Trophoblast cell (in vitro differentiated cells and primary cell): ENCODE measurements around the gene FOXJ3.

Experiments used
- DNase-seq, 2 donors: peaks; one replicate each; pipeline ENCODE4 v3.0.0-alpha.2; 2016
- H2AFZ ChIP-seq: 2 replicates; pipeline ENCODE4 v1.6.1; 2013; ENCODE audit warnings: low read length, moderate library complexity, mild to moderate bottlenecking; ENCODE audit not compliant: insufficient read depth, poor library complexity
- H2AK5ac ChIP-seq: 2 replicates; pipeline ENCODE4 v1.6.1; 2013; ENCODE audit warnings: mild to moderate bottlenecking, low read length
- H2BK120ac ChIP-seq: 2 replicates; pipeline ENCODE4 v1.6.1; 2013; ENCODE audit warnings: low read length, mild to moderate bottlenecking, moderate library complexity; ENCODE audit not compliant: insufficient read depth, poor library complexity
- H2BK12ac ChIP-seq: 2 replicates; pipeline ENCODE4 v1.6.1; 2013; ENCODE audit warnings: mild to moderate bottlenecking, low read length, moderate library complexity
- H2BK5ac ChIP-seq: 2 replicates; pipeline ENCODE4 v1.6.1; 2013; ENCODE audit warnings: low read length, low read depth, moderate library complexity, mild to moderate bottlenecking; ENCODE audit not compliant: poor library complexity
- H3K14ac ChIP-seq: 2 replicates; pipeline ENCODE4 v1.6.1; 2013; ENCODE audit warnings: mild to moderate bottlenecking, low read length
- H3K18ac ChIP-seq: 2 replicates; pipeline ENCODE4 v1.6.1; 2013; ENCODE audit warnings: mild to moderate bottlenecking, low read length
- H3K23ac ChIP-seq: 2 replicates; pipeline ENCODE4 v1.6.1; 2013; ENCODE audit warnings: low read length
- H3K27ac ChIP-seq: 2 replicates; pipeline ENCODE4 v1.5.1; 2013; ENCODE audit warnings: low read depth, mild to moderate bottlenecking, inconsistent platforms, low read length, moderate library complexity
- H3K27me3 ChIP-seq: 2 replicates; pipeline ENCODE4 v1.6.1; 2013; ENCODE audit warnings: inconsistent platforms, mild to moderate bottlenecking, low read length, moderate library complexity; ENCODE audit not compliant: insufficient read depth
- H3K36me3 ChIP-seq, 2 experiments: 1 replicate in 1 of 2; 2 replicates in 1 of 2; pipeline ENCODE4 v1.6.1; 2013; ENCODE audit warnings: low read length in 2 of 2, mild to moderate bottlenecking in 2 of 2, moderate library complexity in 1 of 2; ENCODE audit not compliant: insufficient read depth in 2 of 2, control insufficient read depth in 1 of 2
- H3K4ac ChIP-seq: 2 replicates; pipeline ENCODE4 v1.6.1; 2013; ENCODE audit warnings: low read depth, mild to moderate bottlenecking, low read length, moderate library complexity
- H3K4me1 ChIP-seq, 2 experiments: 1 replicate in 1 of 2; 2 replicates in 1 of 2; pipeline ENCODE4 v1.6.1; 2013; ENCODE audit warnings: low read length in 2 of 2, mild to moderate bottlenecking in 2 of 2, moderate library complexity in 1 of 2; ENCODE audit not compliant: insufficient read depth in 2 of 2, control insufficient read depth in 1 of 2
- H3K4me2 ChIP-seq: 2 replicates; pipeline ENCODE4 v1.6.1; 2013; ENCODE audit warnings: inconsistent platforms, mild to moderate bottlenecking, low read length, moderate library complexity
- H3K4me3 ChIP-seq: 2 replicates; pipeline ENCODE4 v1.5.1; 2013; ENCODE audit warnings: mild to moderate bottlenecking, low read depth, low read length, inconsistent platforms
- H3K79me1 ChIP-seq: one replicate; pipeline ENCODE4 v1.6.1; 2013; ENCODE audit warnings: low read length
- H3K79me2 ChIP-seq: 2 replicates; pipeline ENCODE4 v1.6.1; 2013; ENCODE audit warnings: low read length, mild to moderate bottlenecking; ENCODE audit not compliant: control insufficient read depth, insufficient read depth, poor library complexity
- H3K9ac ChIP-seq: 2 replicates; pipeline ENCODE4 v1.6.1; 2013; ENCODE audit warnings: mild to moderate bottlenecking, low read length
- H3K9me3 ChIP-seq: 2 replicates; pipeline ENCODE4 v1.6.1; 2013; ENCODE audit warnings: low read depth, mild to moderate bottlenecking, control low read depth, inconsistent platforms, low read length; ENCODE audit not compliant: insufficient read depth
- H4K12ac ChIP-seq: 2 replicates; pipeline ENCODE4 v1.6.1; 2013; ENCODE audit warnings: low read depth, mild to moderate bottlenecking, low read length, moderate library complexity
- H4K8ac ChIP-seq: 2 replicates; pipeline ENCODE4 v1.6.1; 2013; ENCODE audit warnings: low read depth, mild to moderate bottlenecking, low read length, moderate library complexity
- H4K91ac ChIP-seq: one replicate; pipeline ENCODE4 v1.6.1; 2013; ENCODE audit warnings: low read depth, mild to moderate bottlenecking, low read length, moderate library complexity
- WGBS: extraction: QIAGEN DNeasy Blood & Tissue Kit; methylation state at CpG from one replicate; pipeline ENCODE4 v1.1.7; 2013; ENCODE audit warnings: missing lambda C conversion rate; ENCODE audit not compliant: insufficient read length, insufficient coverage; ENCODE audit errors: extremely low coverage; 5-methylcytosine and 5-hydroxymethylcytosine counted together

FOXJ3 gene

GRCh38 chr1:42162181-42162580 is 172.9 kb downstream of the FOXJ3 start:
- no peak overlapping the region for H2AFZ ChIP-seq
- no peak overlapping the region for H2BK120ac ChIP-seq
- no peak overlapping the region for H2BK5ac ChIP-seq
- H3K14ac ChIP-seq: no peak overlapping the region
- no peak overlapping the region for H3K23ac ChIP-seq
- H3K4me3 ChIP-seq: no peak overlapping the region
- no CpG with 5 or more reads among the region's 5 CpGs for WGBS
- H3K79me1 ChIP-seq: no peaks in the 10 kb centered on the region
- no peaks in the 10 kb centered on the region for H3K79me2 ChIP-seq
- no peak overlapping the region for H3K4ac ChIP-seq
- H4K8ac ChIP-seq: no peak overlapping the region
- no peaks in the 10 kb centered on the region for H3K36me3 ChIP-seq
- no peak overlapping the region for H4K12ac ChIP-seq
- no peak overlapping the region for H3K18ac ChIP-seq
- no peaks in the 10 kb centered on the region for H3K27me3 ChIP-seq
- no peak overlapping the region for H3K9ac ChIP-seq
- DNase-seq: no peak
- no peak overlapping the region for H3K4me2 ChIP-seq
- peaks cover 18% of the 10 kb centered on the region in 2 experiments for H3K4me1 ChIP-seq
- no peak overlapping the region for H4K91ac ChIP-seq
- H3K27ac ChIP-seq: no peak overlapping the region
- H2AK5ac ChIP-seq: no peak overlapping the region
- H2BK12ac ChIP-seq: no peak overlapping the region
- H3K9me3 ChIP-seq: peaks cover 6% of the 10 kb centered on the region

GRCh38 chr1:42158189-42158588 is 176.8 kb downstream of the FOXJ3 start:
- no peaks in the 10 kb centered on the region for H3K4me1 ChIP-seq
- WGBS: no CpG with 5 or more reads among the region's 2 CpGs
- H2BK12ac ChIP-seq: no peak overlapping the region

GRCh38 chr1:42157667-42158066 is 177.4 kb downstream of the FOXJ3 start:
- Histone ChIP-seq H4K12ac (no peak overlapping the region), H3K79me1 (no peaks in the 10 kb centered on the region), H3K4me1 (no peaks in the 10 kb centered on the region), H3K79me2 (no peaks in the 10 kb centered on the region), H3K14ac (no peak overlapping the region), H3K36me3 (no peaks in the 10 kb centered on the region), H2AFZ (no peak overlapping the region), H3K18ac (no peak overlapping the region), H3K4me3 (no peak overlapping the region), H2BK12ac (no peak overlapping the region), H3K9me3 (no peaks in the 10 kb centered on the region), H3K23ac (no peak overlapping the region), H2AK5ac (no peak overlapping the region), H3K27ac (no peak overlapping the region), H3K4me2 (no peak overlapping the region), H3K9ac (no peak overlapping the region), H4K8ac (no peak overlapping the region), H2BK120ac (no peak overlapping the region), H2BK5ac (no peak overlapping the region), H4K91ac (no peak overlapping the region), H3K4ac (no peak overlapping the region), H3K27me3 (no peaks in the 10 kb centered on the region)
- DNase-seq: no peak
- WGBS: no CpG with 5 or more reads among the region's 7 CpGs

More at GRCh38 chr1:42158189-42158588, 176.8 kb downstream of the FOXJ3 start:
- no peaks in the 10 kb centered on the region for H3K36me3 ChIP-seq
- no peak overlapping the region for H2BK5ac ChIP-seq
- no peak overlapping the region for H3K18ac ChIP-seq
- H3K79me1 ChIP-seq: no peaks in the 10 kb centered on the region
- no peak overlapping the region for H2BK120ac ChIP-seq
- H3K23ac ChIP-seq: no peak overlapping the region
- no peaks in the 10 kb centered on the region for H3K9me3 ChIP-seq
- H3K4ac ChIP-seq: no peak overlapping the region
- H3K9ac ChIP-seq: no peak overlapping the region
- no peak overlapping the region for H2AFZ ChIP-seq
- no peak overlapping the region for H2AK5ac ChIP-seq
- no peak overlapping the region for H4K12ac ChIP-seq
- H4K91ac ChIP-seq: no peak overlapping the region
- no peak overlapping the region for H3K4me2 ChIP-seq
- H3K79me2 ChIP-seq: no peaks in the 10 kb centered on the region
- H3K14ac ChIP-seq: no peak overlapping the region
- no peaks in the 10 kb centered on the region for H3K27me3 ChIP-seq
- H3K4me3 ChIP-seq: no peak overlapping the region
- H3K27ac ChIP-seq: no peak overlapping the region
- no peak for DNase-seq
- H4K8ac ChIP-seq: no peak overlapping the region

- WGBS: no CpG with 5 or more reads among the region's 12 CpGs
Observed at GRCh38 chr1:42155362-42155761, 179.7 kb downstream of the FOXJ3 start.

More at GRCh38 chr1:42155362-42155761, 179.7 kb downstream of the FOXJ3 start:
- Histone ChIP-seq H3K4me2 (no peak overlapping the region), H4K91ac (no peak overlapping the region), H4K8ac (no peak overlapping the region), H3K9ac (no peak overlapping the region), H2AK5ac (no peak overlapping the region), H3K27me3 (no peaks in the 10 kb centered on the region), H3K18ac (no peak overlapping the region), H3K4me3 (no peak overlapping the region), H3K23ac (no peak overlapping the region), H3K4me1 (no peaks in the 10 kb centered on the region), H2BK120ac (no peak overlapping the region), H2AFZ (no peak overlapping the region), H3K79me2 (no peaks in the 10 kb centered on the region), H3K9me3 (peaks cover 3% of the 10 kb centered on the region), H2BK12ac (no peak overlapping the region), H3K14ac (no peak overlapping the region), H4K12ac (no peak overlapping the region), H3K79me1 (no peaks in the 10 kb centered on the region), H3K27ac (no peak overlapping the region), H2BK5ac (no peak overlapping the region), H3K36me3 (no peaks in the 10 kb centered on the region), H3K4ac (no peak overlapping the region)
- DNase-seq: no peak
